ENCODE results near the gene TMEM132E.

- TF ChIP-seq HDGF (IDR thresholded peaks at IDR 0.05; ENCODE audit: borderline replicate concordance): no peak
- TF ChIP-seq ZNF384 (IDR thresholded peaks at IDR 0.05): no peak
- TF ChIP-seq CTBP1 (IDR thresholded peaks at IDR 0.05; ENCODE audit: borderline replicate concordance): no peak
- TF ChIP-seq L3MBTL2 (conservative IDR thresholded peaks at IDR 0.05): no peak
- TF ChIP-seq FOXM1 (IDR thresholded peaks at IDR 0.05; ENCODE audit: borderline replicate concordance): no peak
- no peak for TF ChIP-seq FOXA1 (IDR thresholded peaks at IDR 0.05)
- no peak for TF ChIP-seq PKNOX1 (IDR thresholded peaks at IDR 0.05)
- TF ChIP-seq ARNT (IDR thresholded peaks at IDR 0.05): no peak
- TF ChIP-seq SUZ12 (IDR thresholded peaks at IDR 0.05): no peak
- TF ChIP-seq SP1 (IDR thresholded peaks at IDR 0.05): no peak
- no peak for TF ChIP-seq BHLHE40 (IDR thresholded peaks at IDR 0.05; ENCODE audit: borderline replicate concordance)
- TF ChIP-seq TARDBP (IDR thresholded peaks at IDR 0.05): no peak
- TF ChIP-seq NFRKB (IDR thresholded peaks at IDR 0.05): no peak
Measured at GRCh38 chr17:34579979-34580684, 750 bp downstream of the TMEM132E start.
